ENCODE measurements around the gene ARSG.
A peak's percentile ranks its signal among the peaks of the same experiment; 100 is the strongest.

GRCh38 chr17:68288375-68288774 lies 2.9 kb upstream of the ARSG start:
- peak; percentile 12; the same call in 1 of the 2 replicates for TF ChIP-seq POLR2A (IDR thresholded peaks at IDR 0.05; ENCODE audit: low read depth, low read length)
- no peak for TF ChIP-seq POLR2AphosphoS5 (IDR thresholded peaks at IDR 0.05; ENCODE audit: low read depth, low read length)
